Esophagus muscularis mucosa (tissue), 4 donors: ENCODE data around the gene HACD2.

ENCODE experiments used
- CTCF ChIP-seq, 3 experiments: fragments of 200-600 bp in 2 of 3; fragments of 450-650 bp in 1 of 3; sonication (generic) in 2 of 3; IDR thresholded peaks; one replicate each; pipeline ENCODE4 v1.5.1; 2017 to 2019; ENCODE audit warnings: antibody characterized with exemption in 3 of 3, mild to moderate bottlenecking in 2 of 3, moderate library complexity in 1 of 3
- EP300 ChIP-seq: sonication (generic); formaldehyde crosslinking; IDR thresholded peaks from one replicate; pipeline ENCODE4 v1.6.1; 2017; ENCODE audit warnings: antibody characterized with exemption
- POLR2A ChIP-seq: fragments of 450-650 bp; IDR thresholded peaks from one replicate; pipeline ENCODE4 v1.6.1; 2017; ENCODE audit warnings: antibody characterized with exemption, moderate library complexity, mild to moderate bottlenecking, low read depth
- POLR2AphosphoS5 ChIP-seq, 2 donors: sonication (generic); formaldehyde crosslinking; IDR thresholded peaks; one replicate each; pipeline ENCODE4 v1.6.1; 2017; ENCODE audit warnings: antibody characterized with exemption in 2 of 2

- no peak for TF ChIP-seq CTCF (IDR thresholded peaks at IDR 0.05)
- TF ChIP-seq POLR2A, result no peak
- TF ChIP-seq POLR2AphosphoS5 (IDR thresholded peaks at IDR 0.05), result no peak
- no peak for TF ChIP-seq EP300
Measured at GRCh38 chr3:123611082-123611481, 26.2 kb upstream of the HACD2 start.
